ENCODE measurements around the gene KCNE2.
A peak's percentile ranks its signal among the peaks of the same experiment; 100 is the strongest.
"Not testable (repeated sequence)": the region's sequence is repeated elsewhere in the genome, so short reads cannot be mapped to it uniquely, and the experiment has no call there.

KCNE2 gene

GRCh38 chr21:34354836-34355235 is 9.0 kb upstream of the KCNE2 start:
- DNase-seq, result no peak

GRCh38 chr21:34355570-34355969 is 8.2 kb upstream of the KCNE2 start:
- no peak for DNase-seq

- no peak for DNase-seq
Measured at GRCh38 chr21:34357889-34358288, 5.9 kb upstream of the KCNE2 start.

- DNase-seq, result no peak
Measured at GRCh38 chr21:34358866-34359265, 4.9 kb upstream of the KCNE2 start.

GRCh38 chr21:34360488-34361241 is 3.1 kb upstream of the KCNE2 start:
- no peak for DNase-seq

- no peak for DNase-seq
Measured at GRCh38 chr21:34362136-34362444, 1.7 kb upstream of the KCNE2 start.

- DNase-seq, result no peak
Measured at GRCh38 chr21:34362670-34363069, 1.1 kb upstream of the KCNE2 start.

GRCh38 chr21:34364921-34365320 is 1.1 kb downstream of the KCNE2 start:
- no peak for DNase-seq

- no peak for DNase-seq
Measured at GRCh38 chr21:34365809-34366208, 2.0 kb downstream of the KCNE2 start.

GRCh38 chr21:34367320-34367935 is 3.6 kb downstream of the KCNE2 start:
- peak in 1 of 2 donors; percentile 55 for DNase-seq

- no peak for DNase-seq
Measured at GRCh38 chr21:34369741-34370140, 5.9 kb downstream of the KCNE2 start.

- no peak for DNase-seq
Measured at GRCh38 chr21:34372321-34372720, 8.5 kb downstream of the KCNE2 start.

- not testable (repeated sequence) for DNase-seq
Measured at GRCh38 chr21:34374462-34374861, 10.7 kb downstream of the KCNE2 start.

- DNase-seq, result not testable (repeated sequence)
Measured at GRCh38 chr21:34374940-34375618, 11.3 kb downstream of the KCNE2 start, which contains the start of gene SMIM11. Gene SMIM11 (plus strand): TSS chr21:34375507. CDS start chr21:34379505, 3,998 bp downstream.

GRCh38 chr21:34375619-34375972 is 11.8 kb downstream of the KCNE2 start:
- not testable (repeated sequence) for DNase-seq

GRCh38 chr21:34383138-34383537 is 19.3 kb downstream of the KCNE2 start:
- not testable (repeated sequence) for DNase-seq

- not testable (repeated sequence) for DNase-seq
Measured at GRCh38 chr21:34383724-34384415, 20.1 kb downstream of the KCNE2 start.

GRCh38 chr21:34400522-34400921 is 36.7 kb downstream of the KCNE2 start:
- DNase-seq, result not testable (repeated sequence)

- DNase-seq, result not testable (repeated sequence)
Measured at GRCh38 chr21:34404742-34405141, 40.9 kb downstream of the KCNE2 start.

GRCh38 chr21:34405686-34406085 is 41.9 kb downstream of the KCNE2 start:
- DNase-seq, result not testable (repeated sequence)

GRCh38 chr21:34406102-34406501 is 42.3 kb downstream of the KCNE2 start:
- not testable (repeated sequence) for DNase-seq

GRCh38 chr21:34406676-34407075 is 42.9 kb downstream of the KCNE2 start:
- not testable (repeated sequence) for DNase-seq

GRCh38 chr21:34407294-34407693 is 43.5 kb downstream of the KCNE2 start:
- DNase-seq, result not testable (repeated sequence)

Data from hippocampal formation (tissue), 2 donors.